ENCODE measurements around the gene SBSN. TPM values are rescaled to one million over a fixed set of nuclear protein-coding genes. Genes with fewer than 3 reads are reported as not detected.

The SBSN gene
- total RNA-seq, 4 donors from 2014 or later = 0.93 TPM; not detected in 3

- TF ChIP-seq, protein P1, sequence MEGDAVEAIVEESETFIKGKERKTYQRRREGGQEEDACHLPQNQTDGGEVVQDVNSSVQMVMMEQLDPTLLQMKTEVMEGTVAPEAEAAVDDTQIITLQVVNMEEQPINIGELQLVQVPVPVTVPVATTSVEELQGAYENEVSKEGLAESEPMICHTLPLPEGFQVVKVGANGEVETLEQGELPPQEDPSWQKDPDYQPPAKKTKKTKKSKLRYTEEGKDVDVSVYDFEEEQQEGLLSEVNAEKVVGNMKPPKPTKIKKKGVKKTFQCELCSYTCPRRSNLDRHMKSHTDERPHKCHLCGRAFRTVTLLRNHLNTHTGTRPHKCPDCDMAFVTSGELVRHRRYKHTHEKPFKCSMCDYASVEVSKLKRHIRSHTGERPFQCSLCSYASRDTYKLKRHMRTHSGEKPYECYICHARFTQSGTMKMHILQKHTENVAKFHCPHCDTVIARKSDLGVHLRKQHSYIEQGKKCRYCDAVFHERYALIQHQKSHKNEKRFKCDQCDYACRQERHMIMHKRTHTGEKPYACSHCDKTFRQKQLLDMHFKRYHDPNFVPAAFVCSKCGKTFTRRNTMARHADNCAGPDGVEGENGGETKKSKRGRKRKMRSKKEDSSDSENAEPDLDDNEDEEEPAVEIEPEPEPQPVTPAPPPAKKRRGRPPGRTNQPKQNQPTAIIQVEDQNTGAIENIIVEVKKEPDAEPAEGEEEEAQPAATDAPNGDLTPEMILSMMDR (IDR thresholded peaks at IDR 0.05) = no peak
- no peak for ATAC-seq (ENCODE audit: low FRiP score)
- DNase-seq (ENCODE audit: low spot score) = no peak
These were observed 30.5 kb upstream of the SBSN start for GRCh38 chr19:35558400-35559280.

- ATAC-seq (ENCODE audit: low FRiP score) (peak; percentile 74), DNase-seq (ENCODE audit: low spot score) (peak; percentile 49)
- TF ChIP-seq, protein P1 (IDR thresholded peaks at IDR 0.05) = no peak
These were observed 29.7 kb upstream of the SBSN start for GRCh38 chr19:35557539-35558399.

DNA sequence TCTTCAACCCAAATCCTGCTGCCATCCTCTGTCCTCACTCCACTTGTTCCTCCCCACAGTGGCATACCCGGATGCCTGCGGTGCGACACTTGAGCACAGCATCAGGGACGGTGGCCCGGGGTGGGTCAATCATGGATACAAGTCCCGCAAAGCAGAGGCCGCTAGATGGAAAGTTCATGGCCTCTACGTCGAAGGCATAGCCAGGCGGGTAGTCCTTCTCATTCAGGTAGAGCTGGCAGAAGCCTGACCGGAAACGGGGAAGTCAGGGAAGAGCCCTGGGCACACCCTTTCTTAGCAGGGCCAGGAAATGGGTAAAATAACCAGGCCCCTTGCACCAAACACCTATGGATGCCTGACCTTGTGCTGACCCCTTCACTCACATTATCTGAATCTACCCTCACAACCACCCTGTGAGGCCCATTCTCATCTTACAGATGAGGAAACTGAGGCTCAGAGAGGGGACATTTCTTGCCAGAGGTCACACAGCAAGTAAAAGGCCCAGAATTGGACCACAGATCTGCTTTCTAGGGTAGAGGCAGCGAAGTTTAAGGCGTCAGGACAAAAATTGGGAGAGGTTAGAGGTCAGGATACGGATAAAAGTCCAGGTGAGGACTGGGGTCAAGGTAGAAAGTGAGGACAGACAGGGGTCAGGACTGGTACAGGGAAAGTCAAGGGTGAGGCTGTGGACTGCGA is 28.9 kb upstream of the SBSN start:
- DNase-seq (ENCODE audit: low spot score) (no peak), ATAC-seq (ENCODE audit: low FRiP score) (no peak)
- TF ChIP-seq, protein P1 (IDR thresholded peaks at IDR 0.05) = no peak

GRCh38 chr19:35556025-35556590 is 28.0 kb upstream of the SBSN start:
- no peak for ATAC-seq (ENCODE audit: low FRiP score)
- TF ChIP-seq, protein P1 (IDR thresholded peaks at IDR 0.05) = no peak
- no peak for DNase-seq (ENCODE audit: low spot score)

DNA sequence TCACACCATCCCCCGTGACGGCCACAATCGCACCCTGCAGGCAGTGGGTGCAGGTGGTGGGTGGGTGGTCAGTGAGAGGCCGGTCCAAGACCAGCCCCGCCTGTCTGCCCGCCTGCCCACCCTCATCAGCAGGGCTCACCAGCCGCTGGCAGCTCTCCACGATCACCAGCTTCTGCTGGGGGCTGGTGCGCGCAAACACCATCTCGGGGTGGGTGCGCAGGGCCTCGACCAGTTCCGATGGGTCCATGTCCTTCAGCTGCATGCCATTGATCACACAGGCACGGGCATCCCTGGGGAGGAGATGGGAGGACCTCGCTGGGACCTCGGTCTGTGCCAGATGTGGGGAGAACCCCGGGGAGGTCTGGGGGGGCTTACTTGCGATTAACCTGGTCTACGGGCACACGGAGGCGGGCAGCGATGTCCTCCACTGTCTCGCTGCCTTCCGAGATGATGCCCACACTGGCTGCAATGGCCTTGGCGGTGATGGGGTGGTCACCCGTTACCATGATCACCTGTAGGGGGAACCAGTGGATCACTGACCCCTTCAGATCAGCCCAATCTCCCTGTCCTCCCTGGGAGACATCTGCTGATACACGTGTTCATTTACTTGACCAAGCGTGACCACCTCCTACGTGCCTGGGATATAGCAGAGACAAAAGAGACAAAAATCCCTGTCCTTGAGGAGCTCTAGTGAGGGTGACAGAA is 27.3 kb upstream of the SBSN start:
- TF ChIP-seq, protein P1 (IDR thresholded peaks at IDR 0.05) = no peak
- ATAC-seq (ENCODE audit: low FRiP score) = no peak
- DNase-seq (ENCODE audit: low spot score) = no peak

- ATAC-seq (ENCODE audit: low FRiP score) = no peak
- TF ChIP-seq, protein P1 (IDR thresholded peaks at IDR 0.05) = no peak
- DNase-seq (ENCODE audit: low spot score) = no peak
These were observed 26.0 kb upstream of the SBSN start for GRCh38 chr19:35554076-35554475.
